ENCODE results near the gene TEX35.

Gene TEX35

GRCh38 chr1:178534137-178534868 lies 21.4 kb downstream of the TEX35 start:
- DNase-seq (ENCODE audit: low spot score): no peak
- TF ChIP-seq CTCF (IDR thresholded peaks at IDR 0.05; ENCODE audit: borderline replicate concordance, control extremely low read depth, extremely low read depth, insufficient read depth, missing control alignments): no peak
- in situ Hi-C loops (cut with MboI; ENCODE audit: low sequenced_read_pairs, unreplicated experiment): loop anchor here (10.0 to 25.0 kb wide), 2 partner anchors 220 to 828 kb away; partner anchors contain the start of gene AXDND1

DNA sequence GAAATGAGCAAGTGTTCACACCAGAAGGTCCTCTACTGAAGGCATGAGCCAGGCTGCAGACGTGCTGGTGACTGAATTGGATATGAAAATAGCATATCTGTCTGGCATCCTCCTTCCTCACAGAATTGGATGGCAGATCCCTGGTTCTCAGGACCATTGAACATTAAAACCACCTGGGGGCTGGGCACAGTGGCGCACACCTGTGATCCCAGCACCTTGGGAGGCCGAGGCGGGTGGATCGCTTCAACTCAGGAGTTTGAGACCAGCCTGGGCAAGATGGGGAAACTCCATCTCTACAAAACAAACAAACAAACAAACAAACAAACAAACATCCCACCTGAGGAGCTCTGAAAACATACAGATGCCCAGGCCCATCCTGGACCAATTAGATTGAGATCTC lies 23.4 kb downstream of the TEX35 start:
- no peak for DNase-seq (ENCODE audit: low spot score)
- in situ Hi-C loops (cut with MboI; ENCODE audit: low sequenced_read_pairs, unreplicated experiment): loop anchor here (10.0 to 25.0 kb wide), 2 partner anchors 218 to 826 kb away; partner anchors contain the start of gene AXDND1
- TF ChIP-seq CTCF (IDR thresholded peaks at IDR 0.05; ENCODE audit: borderline replicate concordance, control extremely low read depth, extremely low read depth, insufficient read depth, missing control alignments): no peak

DNA sequence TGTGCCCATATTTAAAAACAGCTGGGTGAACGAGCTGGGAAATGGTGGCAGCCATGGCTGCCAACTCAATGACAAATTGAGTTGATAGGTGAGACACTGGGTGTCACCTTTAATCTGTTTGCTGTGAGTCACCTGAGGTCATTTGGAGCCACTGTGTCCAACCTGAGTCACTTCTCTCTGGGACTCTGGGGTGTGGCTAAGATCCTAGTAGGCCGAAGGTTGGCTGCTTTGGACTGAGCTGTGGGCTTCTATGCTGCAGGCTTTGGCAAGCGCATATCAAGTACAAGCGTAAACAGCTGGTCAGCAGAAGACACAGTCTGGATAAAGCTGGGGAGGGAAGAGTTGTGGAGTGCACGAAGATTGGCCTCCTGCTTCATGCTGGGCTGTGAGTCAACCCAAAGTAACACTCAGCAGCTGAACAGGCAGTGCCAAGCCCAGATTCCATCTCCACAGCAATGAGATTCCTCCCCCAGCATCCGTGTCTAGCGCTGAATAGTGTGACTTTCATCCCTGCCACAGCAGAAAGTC lies 24.0 kb downstream of the TEX35 start:
- no peak for DNase-seq (ENCODE audit: low spot score)
- TF ChIP-seq CTCF (IDR thresholded peaks at IDR 0.05; ENCODE audit: borderline replicate concordance, control extremely low read depth, extremely low read depth, insufficient read depth, missing control alignments): no peak
- in situ Hi-C loops (cut with MboI; ENCODE audit: low sequenced_read_pairs, unreplicated experiment): loop anchor here (10.0 to 25.0 kb wide), 2 partner anchors 218 to 825 kb away; partner anchors contain the start of gene AXDND1

DNA sequence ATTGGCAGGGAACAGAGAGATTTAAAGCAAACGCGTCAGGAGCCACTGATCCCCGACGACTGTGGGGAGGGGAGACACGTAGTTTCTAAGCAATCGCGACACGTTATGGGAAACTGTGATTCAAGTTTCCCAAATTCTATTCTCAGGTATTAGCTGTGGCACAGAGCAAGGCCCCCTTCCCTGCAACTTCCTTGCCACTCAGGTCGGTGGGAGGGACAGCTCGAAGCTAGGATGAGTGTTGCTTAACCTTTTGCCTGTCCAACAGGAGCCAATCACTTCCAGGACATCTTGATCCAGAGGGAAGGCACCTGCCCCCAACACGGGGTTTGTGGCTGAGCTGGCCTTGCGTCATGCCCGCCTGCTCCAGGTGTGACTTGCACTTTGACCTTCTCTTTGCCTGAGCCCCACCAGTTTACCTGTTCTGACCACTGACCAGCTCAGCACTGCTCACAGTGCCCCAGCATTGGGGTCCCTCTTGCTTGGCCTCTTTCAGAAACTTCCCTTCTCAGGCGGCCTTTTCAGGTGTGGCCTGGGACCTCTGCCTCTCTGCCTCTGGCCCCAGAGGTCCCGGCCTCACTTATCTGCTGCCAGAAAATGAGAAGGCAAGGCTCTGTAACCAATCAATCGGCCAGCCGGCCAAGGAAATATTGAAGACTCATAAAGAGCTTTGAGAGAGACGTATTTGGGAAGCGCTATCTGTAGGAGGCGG lies 24.6 kb downstream of the TEX35 start:
- no peak for DNase-seq (ENCODE audit: low spot score)
- TF ChIP-seq CTCF (IDR thresholded peaks at IDR 0.05; ENCODE audit: borderline replicate concordance, control extremely low read depth, extremely low read depth, insufficient read depth, missing control alignments): no peak
- in situ Hi-C loops (cut with MboI; ENCODE audit: low sequenced_read_pairs, unreplicated experiment): loop anchor here (10.0 to 25.0 kb wide), 2 partner anchors 217 to 825 kb away; partner anchors contain the start of gene AXDND1

GRCh38 chr1:178538192-178538916 lies 25.4 kb downstream of the TEX35 start:
- in situ Hi-C loops (cut with MboI; ENCODE audit: low sequenced_read_pairs, unreplicated experiment): loop anchor here (10.0 to 25.0 kb wide), 2 partner anchors 216 to 824 kb away; partner anchors contain the start of gene AXDND1
- no peak for DNase-seq (ENCODE audit: low spot score)
- TF ChIP-seq CTCF (IDR thresholded peaks at IDR 0.05; ENCODE audit: borderline replicate concordance, control extremely low read depth, extremely low read depth, insufficient read depth, missing control alignments): no peak

GRCh38 chr1:178539291-178539690 lies 26.4 kb downstream of the TEX35 start:
- in situ Hi-C loops (cut with MboI; ENCODE audit: low sequenced_read_pairs, unreplicated experiment): loop anchor here (10.0 to 25.0 kb wide), 2 partner anchors 216 to 823 kb away; partner anchors contain the start of gene AXDND1
- no peak for TF ChIP-seq CTCF (IDR thresholded peaks at IDR 0.05; ENCODE audit: borderline replicate concordance, control extremely low read depth, extremely low read depth, insufficient read depth, missing control alignments)
- no peak for DNase-seq (ENCODE audit: low spot score)

Measured in GM13976 (cell line).